Adrenal gland (tissue), 12 donors: Measurements from ENCODE around the gene TFDP1. TPM values are rescaled to one million over a fixed set of nuclear protein-coding genes. Genes with fewer than 3 reads are reported as not detected.

Experiments
- DNase-seq, 7 donors: peaks; one replicate each; pipeline ENCODE4 v3.0.0-alpha.2; 2019 to 2020
- H3K27ac ChIP-seq, 5 donors: fragments of 200-600 bp; sonication (generic) in 4 of 5; 1 replicate in 3 of 5; 2 replicates in 2 of 5; pipeline versions ENCODE4 v1.5.1 to v1.8.0; 2016 to 2020; ENCODE audit warnings: mild to moderate bottlenecking in 1 of 5
- H3K27me3 ChIP-seq: fragments of 200-600 bp; 2 replicates; pipeline ENCODE4 v1.8.0; 2021
- H3K36me3 ChIP-seq, 2 donors: fragments of 200-600 bp; replicated peaks in 1 of 2; 1 replicate in 1 of 2; 2 replicates in 1 of 2; pipeline versions ENCODE4 v1.5.1 to v1.8.0; 2018 to 2022
- H3K4me1 ChIP-seq, 2 donors: fragments of 200-600 bp; replicated peaks in 1 of 2; 1 replicate in 1 of 2; 2 replicates in 1 of 2; pipeline versions ENCODE4 v1.5.1 to v1.8.0; 2018 to 2021
- H3K4me3 ChIP-seq, 4 donors: fragments of 200-600 bp; sonication (generic) in 3 of 4; one replicate each; pipeline ENCODE4 v1.5.1; 2016 to 2018
- H3K9me3 ChIP-seq, 3 donors: fragments of 200-600 bp; sonication (generic) in 1 of 3; replicated peaks in 1 of 3; 1 replicate in 2 of 3; 2 replicates in 1 of 3; pipeline versions ENCODE4 v1.5.1 to v1.8.0; 2016 to 2021
- CTCF ChIP-seq, 6 experiments: fragments of 450-650 bp in 4 of 6; fragments of 200-600 bp in 2 of 6; sonication (generic) in 1 of 6; IDR thresholded peaks; 1 replicate in 5 of 6; 2 replicates in 1 of 6; pipeline versions ENCODE4 v1.5.1 to v1.8.0; 2016 to 2021; ENCODE audit warnings: antibody characterized with exemption in 6 of 6, mild to moderate bottlenecking in 2 of 6, moderate library complexity in 1 of 6
- POLR2A ChIP-seq, 2 donors: fragments of 450-650 bp; IDR thresholded peaks; one replicate each; pipeline ENCODE4 v1.6.1; 2017; ENCODE audit warnings: antibody characterized with exemption in 2 of 2, mild to moderate bottlenecking in 2 of 2, moderate library complexity in 1 of 2
- WGBS, 4 donors: extraction: QIAGEN DNeasy Blood & Tissue Kit in 2 of 4; methylation state at CpG; one replicate each; pipeline versions ENCODE4 v1.1.5 to v1.1.7; 2013 to 2017; 5-methylcytosine and 5-hydroxymethylcytosine counted together
- intact Hi-C, 2 donors: fragments of 100-400 bp; cut with DNase I; formaldehyde crosslinking; loops; one replicate each; pipeline versions ENCODE4 v1.14.1 to v1.15.0; 2022 to 2023
- polyA plus RNA-seq, 3 donors: library from polyadenylated mRNA; stranded (reverse); fragments of 200-250 nt in 2 of 3; fragments of 350-450 nt in 1 of 3; fragmentation: Illumina TruSeq in 1 of 3; extraction: RNeasy Lipid Tissue Mini Kit (QIAGEN cat#74804) in 1 of 3; gene quantifications; one replicate each; pipeline ENCODE4 v1.2.3, GENCODE V29; 2013 to 2014
- total RNA-seq, 9 donors: library from RNA; depleted of rRNA in 4 of 9; stranded (reverse); fragments of >200 nt in 4 of 9; fragments of 120-200 nt in 1 of 9; fragmentation: NEBNext Ultra II Directional in 1 of 9; extraction: Animal tissue kit (Norgen Biotek cat#: 25700) in 1 of 9; gene quantifications; one replicate each; pipeline versions ENCODE4 v1.1.0 to v1.2.4, GENCODE V29; 2013 to 2023
- donor health status: healthy with polysubstance abuse.
- donor health status: Bipolar disorder and iron deficiency.
- donor health status: DM: yes; HTN: yes; CAD: no.
- donor health status: DM: no; HTN: no; CAD: no.
- donor health status: DM: no; HTN: no; CAD: no.
- donor health status: DM: yes; HTN: yes; CAD: no.

The TFDP1 gene
- total and polyA plus RNA-seq, 12 donors, result 16.5 to 50.0 (median 35.5) TPM

GRCh38 chr13:113660066-113660465, 75.5 kb downstream of the TFDP1 start:
- 63 to 86% (median 78%) methylated on average over 2 to 3 of the region's 3 CpGs for WGBS, 4 donors
- Histone ChIP-seq H3K4me1 (no peaks in the 10 kb centered on the region), H3K4me3 (no peak overlapping the region), H3K27ac (no peak overlapping the region), H3K36me3 (no peaks in the 10 kb centered on the region), H3K9me3 (peaks cover 0 to 9% (median 0%) of the 10 kb centered on the region in 3 donors), H3K27me3 (no peaks in the 10 kb centered on the region)
- DNase-seq, result peak in 2 of 7 donors; percentile 1 to 2
- intact Hi-C loops, result no loop called here
- TF ChIP-seq CTCF (IDR thresholded peaks at IDR 0.05) (no peak), POLR2A (IDR thresholded peaks at IDR 0.05) (no peak)

- 84 to 92% (median 87%) methylated on average over 2 of the region's 2 CpGs for WGBS, 4 donors
- Histone ChIP-seq H3K4me3 (no peak overlapping the region), H3K9me3 (peaks cover 0 to 9% (median 0%) of the 10 kb centered on the region in 3 donors), H3K27ac (no peak overlapping the region), H3K27me3 (no peaks in the 10 kb centered on the region), H3K36me3 (no peaks in the 10 kb centered on the region), H3K4me1 (no peaks in the 10 kb centered on the region)
- TF ChIP-seq POLR2A (IDR thresholded peaks at IDR 0.05), result no peak
- no peak for TF ChIP-seq CTCF (IDR thresholded peaks at IDR 0.05)
- DNase-seq, result no peak
- intact Hi-C loops, result no loop called here
These were observed 77.0 kb downstream of the TFDP1 start for GRCh38 chr13:113661509-113661908.

GRCh38 chr13:113663934-113664333, 79.4 kb downstream of the TFDP1 start:
- Histone ChIP-seq H3K4me1 (no peaks in the 10 kb centered on the region), H3K27me3 (no peaks in the 10 kb centered on the region), H3K36me3 (no peaks in the 10 kb centered on the region), H3K4me3 (no peak overlapping the region), H3K9me3 (peaks cover 0 to 9% (median 0%) of the 10 kb centered on the region in 3 donors), H3K27ac (no peak overlapping the region)
- intact Hi-C loops, result no loop called here
- TF ChIP-seq POLR2A (IDR thresholded peaks at IDR 0.05), result no peak
- TF ChIP-seq CTCF (IDR thresholded peaks at IDR 0.05), result no peak
- 80 to 85% (median 83%) methylated on average over 15 of the region's 15 CpGs for WGBS, 4 donors
- peak in 2 of 7 donors; percentile 7 to 8 for DNase-seq

- TF ChIP-seq CTCF (IDR thresholded peaks at IDR 0.05) (no peak), POLR2A (IDR thresholded peaks at IDR 0.05) (no peak)
- no peaks in the 10 kb centered on the region for H3K36me3 ChIP-seq
- H3K27ac ChIP-seq, result no peak overlapping the region
- H3K27me3 ChIP-seq, result no peaks in the 10 kb centered on the region
- H3K4me3 ChIP-seq, result no peak overlapping the region
- 56 to 63% (median 59%) methylated on average over 17 to 21 of the region's 21 CpGs for WGBS, 4 donors
- H3K4me1 ChIP-seq, result no peaks in the 10 kb centered on the region
- H3K9me3 ChIP-seq, result peaks cover 0 to 9% (median 0%) of the 10 kb centered on the region in 3 donors
- intact Hi-C loops, result no loop called here
- DNase-seq, result peak in 2 of 7 donors; percentile 9 to 12
These were observed 80.4 kb downstream of the TFDP1 start for GRCh38 chr13:113664751-113665596.
